Measurements from ENCODE around the gene GATD1. TPM values are rescaled to one million over a fixed set of nuclear protein-coding genes. Genes with fewer than 3 reads are reported as not detected.

The GATD1 gene
- total RNA-seq, 1 donor from 2014 or later, result 63.3 TPM

DNA sequence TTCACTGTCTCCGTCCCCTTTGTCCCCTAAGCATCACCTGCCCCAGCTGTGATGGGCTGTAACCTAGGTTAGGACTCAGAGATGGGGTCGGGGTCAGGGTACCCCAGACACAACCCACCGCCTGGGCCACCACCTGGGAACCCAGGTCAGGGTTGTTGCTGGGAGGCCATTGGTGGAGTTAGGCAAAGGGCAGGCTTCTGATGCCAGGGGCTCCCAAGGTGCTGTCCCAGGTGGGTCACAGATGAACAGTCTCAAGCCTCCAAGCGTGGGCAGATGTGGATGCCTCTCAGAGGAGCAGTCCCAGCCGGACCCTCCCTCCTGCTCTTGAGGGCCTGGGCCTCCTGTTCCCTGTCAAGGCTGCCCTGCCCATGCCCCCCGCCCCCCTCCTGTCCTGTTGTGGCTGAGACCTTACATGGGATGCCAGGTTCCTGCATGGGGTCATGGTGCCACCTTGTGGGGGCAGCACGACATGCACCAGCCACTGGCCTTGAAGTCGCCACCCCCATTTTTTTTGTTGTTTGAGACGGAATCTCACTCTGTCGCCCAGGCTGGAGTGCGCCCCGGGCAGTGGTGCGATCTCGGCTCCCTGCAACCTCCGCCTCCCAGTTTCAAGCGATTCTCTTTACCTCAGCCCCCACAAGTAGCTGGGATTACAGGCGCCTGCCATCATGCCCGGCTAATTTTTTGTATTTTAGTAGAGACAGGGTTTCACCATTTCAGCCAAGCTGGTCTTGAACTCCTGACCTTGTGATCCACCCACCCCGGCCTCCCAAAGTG is 12.1 kb downstream of the GATD1 start:
- DNase-seq (peak; percentile 55), ATAC-seq (ENCODE audit: low read depth) (peak; percentile 91)
- H3K4me3 Mint-ChIP-seq, result no peak overlapping the region
- peaks cover 3% of the 10 kb centered on the region for H3K4me1 Mint-ChIP-seq
- TF ChIP-seq, protein P1, sequence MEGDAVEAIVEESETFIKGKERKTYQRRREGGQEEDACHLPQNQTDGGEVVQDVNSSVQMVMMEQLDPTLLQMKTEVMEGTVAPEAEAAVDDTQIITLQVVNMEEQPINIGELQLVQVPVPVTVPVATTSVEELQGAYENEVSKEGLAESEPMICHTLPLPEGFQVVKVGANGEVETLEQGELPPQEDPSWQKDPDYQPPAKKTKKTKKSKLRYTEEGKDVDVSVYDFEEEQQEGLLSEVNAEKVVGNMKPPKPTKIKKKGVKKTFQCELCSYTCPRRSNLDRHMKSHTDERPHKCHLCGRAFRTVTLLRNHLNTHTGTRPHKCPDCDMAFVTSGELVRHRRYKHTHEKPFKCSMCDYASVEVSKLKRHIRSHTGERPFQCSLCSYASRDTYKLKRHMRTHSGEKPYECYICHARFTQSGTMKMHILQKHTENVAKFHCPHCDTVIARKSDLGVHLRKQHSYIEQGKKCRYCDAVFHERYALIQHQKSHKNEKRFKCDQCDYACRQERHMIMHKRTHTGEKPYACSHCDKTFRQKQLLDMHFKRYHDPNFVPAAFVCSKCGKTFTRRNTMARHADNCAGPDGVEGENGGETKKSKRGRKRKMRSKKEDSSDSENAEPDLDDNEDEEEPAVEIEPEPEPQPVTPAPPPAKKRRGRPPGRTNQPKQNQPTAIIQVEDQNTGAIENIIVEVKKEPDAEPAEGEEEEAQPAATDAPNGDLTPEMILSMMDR (IDR thresholded peaks at IDR 0.05), result no peak
- intact Hi-C loops (cut with micrococcal nuclease), result loop anchor here (1.0 kb wide), 7 partner anchors 12 to 210 kb away; partner anchors contain the start of genes GATD1, SLC25A22 and TALDO1
- no peaks in the 10 kb centered on the region for H3K9me3 Mint-ChIP-seq
- POLR2A ChIA-PET, result interaction anchor here (1.1 kb wide), 1 partner anchor 32 kb away, joined by 3 read pairs; no protein-coding TSS in a partner anchor
- no peaks in the 10 kb centered on the region for H3K27me3 Mint-ChIP-seq
- H3K36me3 Mint-ChIP-seq (ENCODE audit: low read depth), result peaks cover 68% of the 10 kb centered on the region
- no peak overlapping the region for H3K27ac Mint-ChIP-seq
- CTCF ChIA-PET, result interaction anchor here (1.2 to 1.5 kb wide), 2 partner anchors 17 to 103 kb away, joined by 3 read pairs; no protein-coding TSS in a partner anchor

DNA sequence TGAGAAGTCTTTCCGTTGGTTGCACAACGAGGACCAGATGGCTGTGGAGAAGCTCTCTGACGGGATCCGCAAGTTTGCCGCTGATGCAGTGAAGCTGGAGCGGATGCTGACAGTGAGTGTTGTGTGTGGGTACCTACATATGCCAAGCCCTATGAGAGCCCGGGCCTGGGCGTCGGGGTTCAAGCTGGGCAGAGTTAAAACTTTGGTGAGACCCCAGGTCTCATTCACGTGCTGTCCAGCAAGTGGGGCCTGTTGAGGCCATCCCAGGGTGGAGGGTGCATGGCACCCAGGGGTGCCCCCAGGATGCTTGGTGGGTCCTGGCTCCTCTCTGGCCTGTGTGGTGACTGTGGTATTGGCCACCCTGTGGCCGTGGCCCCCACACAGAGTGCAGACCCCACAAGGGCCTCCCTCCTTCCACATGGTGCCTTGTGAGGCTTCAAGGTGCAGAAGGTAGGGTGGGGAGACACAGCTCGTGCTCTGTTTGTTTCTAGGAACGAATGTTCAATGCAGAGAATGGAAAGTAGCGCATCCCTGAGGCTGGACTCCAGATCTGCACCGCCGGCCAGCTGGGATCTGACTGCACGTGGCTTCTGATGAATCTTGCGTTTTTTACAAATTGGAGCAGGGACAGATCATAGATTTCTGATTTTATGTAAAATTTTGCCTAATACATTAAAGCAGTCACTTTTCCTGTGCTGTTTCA is 12.8 kb downstream of the GATD1 start:
- TF ChIP-seq, protein P1 (IDR thresholded peaks at IDR 0.05), result no peak
- CTCF ChIA-PET, result interaction anchor here (1.2 kb wide), 1 partner anchor 16 kb away, joined by 3 read pairs; no protein-coding TSS in a partner anchor

DNA sequence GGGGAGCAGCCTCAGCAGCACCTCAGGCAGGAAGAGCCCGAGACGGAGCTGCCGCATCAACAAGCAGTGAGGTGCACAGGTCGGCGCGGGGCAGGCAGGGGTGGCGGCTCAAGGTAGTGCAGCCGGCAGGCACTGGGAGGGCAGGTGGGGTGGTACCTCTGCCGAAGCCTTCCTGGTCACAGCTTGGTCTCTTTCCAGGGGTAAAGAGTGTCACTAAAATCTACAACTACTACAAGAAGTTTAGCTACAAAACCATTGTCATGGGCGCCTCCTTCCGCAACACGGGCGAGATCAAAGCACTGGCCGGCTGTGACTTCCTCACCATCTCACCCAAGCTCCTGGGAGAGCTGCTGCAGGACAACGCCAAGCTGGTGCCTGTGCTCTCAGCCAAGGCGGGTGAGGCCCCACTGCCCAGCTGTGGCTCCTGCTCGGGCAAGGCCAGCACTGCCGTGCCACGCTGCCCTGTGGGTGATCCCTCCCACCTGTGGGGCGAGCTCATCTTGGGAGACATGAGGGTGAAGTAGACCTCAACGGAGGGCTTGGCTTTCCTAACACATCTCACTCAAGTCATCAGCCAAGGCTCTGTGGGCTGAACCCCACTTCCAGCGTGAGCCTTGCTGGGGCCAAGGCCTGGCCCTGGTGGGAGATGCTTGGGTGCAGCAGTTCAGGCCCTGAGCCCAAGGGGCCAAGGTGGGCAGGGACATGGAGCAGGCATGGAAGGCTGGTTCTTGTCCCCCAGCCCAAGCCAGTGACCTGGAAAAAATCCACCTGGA is 13.6 kb downstream of the GATD1 start:
- peaks cover 3% of the 10 kb centered on the region for H3K4me1 Mint-ChIP-seq
- H3K9me3 Mint-ChIP-seq, result no peaks in the 10 kb centered on the region
- no peak overlapping the region for H3K27ac Mint-ChIP-seq
- TF ChIP-seq, protein P1 (IDR thresholded peaks at IDR 0.05), result no peak
- no peaks in the 10 kb centered on the region for H3K27me3 Mint-ChIP-seq
- CTCF ChIA-PET, result no interaction called here
- H3K36me3 Mint-ChIP-seq (ENCODE audit: low read depth), result peaks cover 72% of the 10 kb centered on the region
- DNase-seq (no peak), ATAC-seq (ENCODE audit: low read depth) (no peak)
- H3K4me3 Mint-ChIP-seq, result no peak overlapping the region
- intact Hi-C loops (cut with micrococcal nuclease), result no loop called here
- POLR2A ChIA-PET, result no interaction called here

More for the DNA sequence above, 12.8 kb downstream of the GATD1 start:
- Mint-ChIP-seq H3K27me3 (no peaks in the 10 kb centered on the region), H3K36me3 (ENCODE audit: low read depth) (peaks cover 68% of the 10 kb centered on the region), H3K4me1 (peaks cover 3% of the 10 kb centered on the region), H3K9me3 (no peaks in the 10 kb centered on the region), H3K4me3 (no peak overlapping the region), H3K27ac (no peak overlapping the region)
- ATAC-seq (ENCODE audit: low read depth) (no peak), DNase-seq (no peak)
- intact Hi-C loops (cut with micrococcal nuclease), result loop anchor here (1.0 kb wide), 7 partner anchors 13 to 209 kb away; partner anchors contain the start of genes GATD1, SLC25A22 and TALDO1
- POLR2A ChIA-PET, result no interaction called here

DNA sequence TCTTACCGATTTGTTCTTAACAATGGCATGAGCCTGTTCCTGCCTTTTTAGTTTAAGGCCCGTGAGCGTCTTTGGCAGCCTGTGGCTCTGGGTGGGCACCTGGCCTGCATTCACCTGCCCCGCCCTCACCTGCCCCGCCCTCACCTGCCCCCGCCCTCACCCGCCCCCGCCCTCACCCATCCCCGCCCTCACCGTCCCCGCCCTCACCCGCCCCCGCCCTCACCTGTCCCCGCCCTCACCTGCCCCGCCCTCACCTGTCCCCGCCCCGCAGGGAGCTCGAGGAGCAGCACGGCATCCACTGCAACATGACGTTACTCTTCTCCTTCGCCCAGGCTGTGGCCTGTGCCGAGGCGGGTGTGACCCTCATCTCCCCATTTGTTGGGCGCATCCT is 14.2 kb downstream of the GATD1 start:
- Mint-ChIP-seq H3K4me1 (peaks cover 3% of the 10 kb centered on the region), H3K36me3 (ENCODE audit: low read depth) (peaks cover 77% of the 10 kb centered on the region), H3K9me3 (no peaks in the 10 kb centered on the region), H3K27ac (no peak overlapping the region), H3K27me3 (no peaks in the 10 kb centered on the region), H3K4me3 (no peak overlapping the region)
- no peak for ATAC-seq (ENCODE audit: low read depth)
- DNase-seq, result no peak
- ChIA-PET POLR2A (no interaction called here), CTCF (no interaction called here)
- intact Hi-C loops (cut with micrococcal nuclease), result no loop called here
- TF ChIP-seq, protein P1 (IDR thresholded peaks at IDR 0.05), result no peak

All from activated B cell treated with CpG ODN at 0.5 μM for 24 hours (primary cell).